Body of pancreas (tissue), 4 donors: ENCODE results near the gene PDCD1LG2. TPM values are rescaled to one million over a fixed set of nuclear protein-coding genes. Genes with fewer than 3 reads are reported as not detected.
A peak's percentile ranks its signal among the peaks of the same experiment; 100 is the strongest.

Experiments used
- ATAC-seq: fragments of 150-250 bp; one replicate; pipeline ENCODE4 v1.9.1; 2016
- DNase-seq, 4 donors: peaks; one replicate each; pipeline ENCODE4 v3.0.0-alpha.2; 2019
- H3K27ac ChIP-seq, 4 donors: fragments of 200-600 bp; sonication (generic); 1 replicate in 3 of 4; 2 replicates in 1 of 4; pipeline versions ENCODE4 v1.5.1 to v1.6.1; 2016 to 2019; ENCODE audit warnings: mild to moderate bottlenecking in 1 of 4, mixed read lengths in 1 of 4, moderate library complexity in 1 of 4
- H3K27me3 ChIP-seq, 2 donors: fragments of 200-600 bp; sonication (generic); one replicate each; pipeline ENCODE4 v1.6.0; 2016; ENCODE audit warnings: mild to moderate bottlenecking in 1 of 2
- H3K36me3 ChIP-seq, 2 donors: fragments of 200-600 bp; sonication (generic); replicated peaks in 1 of 2; 2 replicates each; pipeline ENCODE4 v1.5.1; 2016; ENCODE audit warnings: low read depth in 2 of 2; ENCODE audit not compliant: insufficient read depth in 1 of 2
- H3K4me1 ChIP-seq: fragments of 200-600 bp; sonication (generic); one replicate; pipeline ENCODE4 v1.6.0; 2016
- H3K4me3 ChIP-seq, 2 donors: fragments of 200-600 bp; sonication (generic); 1 replicate in 1 of 2; 2 replicates in 1 of 2; pipeline ENCODE4 v1.5.1; 2016 to 2019
- H3K9me3 ChIP-seq, 3 donors: fragments of 200-600 bp; sonication (generic); 1 replicate in 2 of 3; 2 replicates in 1 of 3; pipeline ENCODE4 v1.5.1; 2016
- POLR2A ChIP-seq, 3 donors: fragments of 450-650 bp; IDR thresholded peaks; one replicate each; pipeline ENCODE4 v1.6.1; 2016; ENCODE audit warnings: antibody characterized with exemption in 3 of 3, mild to moderate bottlenecking in 2 of 3
- WGBS, 2 donors: methylation state at CpG; one replicate each; pipeline ENCODE4 v1.1.5; 2017; 5-methylcytosine and 5-hydroxymethylcytosine counted together
- intact Hi-C: fragments of 100-400 bp; cut with DNase I; formaldehyde crosslinking; loops from one replicate; pipeline ENCODE4 v1.15.1; 2023
- total RNA-seq, 2 donors: library from RNA; depleted of rRNA; stranded (reverse); fragments of >200 nt; gene quantifications; one replicate each; pipeline ENCODE4 v1.1.0, GENCODE V29; 2016
- TF ChIP-seq, protein P1 (sequence below), 7 experiments: fragments of 450-650 bp in 4 of 7; fragments of 200-600 bp in 3 of 7; sonication (generic) in 3 of 7; IDR thresholded peaks; one replicate each; pipeline ENCODE4 v1.5.1; 2016 to 2019; ENCODE audit warnings: antibody characterized with exemption in 7 of 7

Gene PDCD1LG2
- total RNA-seq, 2 donors from 2014 or later = 0.99 to 1.3 TPM

DNA sequence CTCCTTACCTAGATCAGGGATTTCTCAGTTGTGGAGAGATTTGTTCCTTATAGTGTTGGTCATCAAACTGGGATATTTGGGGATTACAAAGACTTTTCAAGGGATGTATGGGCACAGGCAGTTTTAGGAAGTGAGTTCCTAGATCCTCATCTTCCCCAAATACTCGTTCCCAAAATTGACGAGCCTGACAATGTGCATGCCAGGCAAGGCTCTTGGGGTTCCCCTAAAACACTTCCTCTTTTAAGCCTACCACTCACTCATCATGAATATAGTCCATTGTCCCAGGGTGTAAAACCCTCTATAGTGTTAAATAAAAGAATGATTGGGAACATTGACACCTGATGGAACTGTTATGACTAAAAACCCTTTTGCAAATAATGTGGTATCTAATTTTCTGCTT is 26.4 kb downstream of the PDCD1LG2 start:
- intact Hi-C loops = no loop called here

DNA sequence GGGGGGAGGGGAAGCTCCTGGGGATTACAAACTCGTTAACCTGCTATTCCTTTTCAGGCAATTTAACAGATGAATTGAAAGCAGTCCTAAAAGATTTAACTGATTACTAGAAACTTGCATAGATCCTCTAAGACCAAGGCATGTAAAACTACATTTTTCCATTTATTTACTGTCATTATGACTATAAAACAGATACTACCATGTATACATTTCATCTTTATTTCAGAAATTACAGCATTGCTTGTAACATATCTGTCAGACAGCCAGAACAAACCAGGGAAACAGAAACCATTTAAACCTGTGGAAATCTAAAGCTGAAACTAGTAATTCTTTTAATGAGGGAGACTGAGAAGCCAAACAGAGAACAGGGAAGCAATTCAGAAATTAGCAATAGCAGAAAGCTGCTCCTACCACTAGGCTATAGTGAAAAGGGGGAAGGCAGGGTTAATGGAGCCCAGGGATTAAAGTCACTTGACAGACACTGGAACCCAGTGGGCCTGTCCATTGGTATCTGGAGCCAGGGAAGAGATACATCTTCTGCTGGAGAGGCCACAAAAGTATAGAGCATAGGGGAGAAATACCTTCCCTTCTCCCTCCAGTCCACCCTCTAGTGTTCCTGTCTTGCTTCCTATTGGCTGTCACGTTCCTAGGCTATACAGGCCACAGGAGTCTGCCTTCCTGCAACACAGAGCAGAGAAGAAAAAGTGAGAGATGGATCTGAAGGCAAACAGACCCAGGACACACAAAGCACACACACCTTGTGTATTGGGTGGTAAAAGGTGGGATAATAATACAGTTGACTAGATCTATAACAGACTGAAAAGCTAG is 33.8 kb downstream of the PDCD1LG2 start:
- WGBS, 2 donors = 41 to 44% methylated on average over 2 of the region's 2 CpGs
- intact Hi-C loops = no loop called here

More for the DNA sequence above, 26.4 kb downstream of the PDCD1LG2 start:
- peak in 1 of 4 donors; percentile 20 for DNase-seq
- no peaks in the 10 kb centered on the region for H3K27me3 ChIP-seq
- H3K4me3 ChIP-seq = no peak overlapping the region
- H3K4me1 ChIP-seq = no peaks in the 10 kb centered on the region
- ATAC-seq = no peak
- H3K36me3 ChIP-seq = no peaks in the 10 kb centered on the region
- H3K27ac ChIP-seq = no peak overlapping the region
- TF ChIP-seq, protein P1, sequence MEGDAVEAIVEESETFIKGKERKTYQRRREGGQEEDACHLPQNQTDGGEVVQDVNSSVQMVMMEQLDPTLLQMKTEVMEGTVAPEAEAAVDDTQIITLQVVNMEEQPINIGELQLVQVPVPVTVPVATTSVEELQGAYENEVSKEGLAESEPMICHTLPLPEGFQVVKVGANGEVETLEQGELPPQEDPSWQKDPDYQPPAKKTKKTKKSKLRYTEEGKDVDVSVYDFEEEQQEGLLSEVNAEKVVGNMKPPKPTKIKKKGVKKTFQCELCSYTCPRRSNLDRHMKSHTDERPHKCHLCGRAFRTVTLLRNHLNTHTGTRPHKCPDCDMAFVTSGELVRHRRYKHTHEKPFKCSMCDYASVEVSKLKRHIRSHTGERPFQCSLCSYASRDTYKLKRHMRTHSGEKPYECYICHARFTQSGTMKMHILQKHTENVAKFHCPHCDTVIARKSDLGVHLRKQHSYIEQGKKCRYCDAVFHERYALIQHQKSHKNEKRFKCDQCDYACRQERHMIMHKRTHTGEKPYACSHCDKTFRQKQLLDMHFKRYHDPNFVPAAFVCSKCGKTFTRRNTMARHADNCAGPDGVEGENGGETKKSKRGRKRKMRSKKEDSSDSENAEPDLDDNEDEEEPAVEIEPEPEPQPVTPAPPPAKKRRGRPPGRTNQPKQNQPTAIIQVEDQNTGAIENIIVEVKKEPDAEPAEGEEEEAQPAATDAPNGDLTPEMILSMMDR (IDR thresholded peaks at IDR 0.05) = no peak
- TF ChIP-seq POLR2A (IDR thresholded peaks at IDR 0.05) = no peak
- 57 to 68% methylated on average over 2 of the region's 2 CpGs for WGBS, 2 donors
- no peaks in the 10 kb centered on the region for H3K9me3 ChIP-seq

DNA sequence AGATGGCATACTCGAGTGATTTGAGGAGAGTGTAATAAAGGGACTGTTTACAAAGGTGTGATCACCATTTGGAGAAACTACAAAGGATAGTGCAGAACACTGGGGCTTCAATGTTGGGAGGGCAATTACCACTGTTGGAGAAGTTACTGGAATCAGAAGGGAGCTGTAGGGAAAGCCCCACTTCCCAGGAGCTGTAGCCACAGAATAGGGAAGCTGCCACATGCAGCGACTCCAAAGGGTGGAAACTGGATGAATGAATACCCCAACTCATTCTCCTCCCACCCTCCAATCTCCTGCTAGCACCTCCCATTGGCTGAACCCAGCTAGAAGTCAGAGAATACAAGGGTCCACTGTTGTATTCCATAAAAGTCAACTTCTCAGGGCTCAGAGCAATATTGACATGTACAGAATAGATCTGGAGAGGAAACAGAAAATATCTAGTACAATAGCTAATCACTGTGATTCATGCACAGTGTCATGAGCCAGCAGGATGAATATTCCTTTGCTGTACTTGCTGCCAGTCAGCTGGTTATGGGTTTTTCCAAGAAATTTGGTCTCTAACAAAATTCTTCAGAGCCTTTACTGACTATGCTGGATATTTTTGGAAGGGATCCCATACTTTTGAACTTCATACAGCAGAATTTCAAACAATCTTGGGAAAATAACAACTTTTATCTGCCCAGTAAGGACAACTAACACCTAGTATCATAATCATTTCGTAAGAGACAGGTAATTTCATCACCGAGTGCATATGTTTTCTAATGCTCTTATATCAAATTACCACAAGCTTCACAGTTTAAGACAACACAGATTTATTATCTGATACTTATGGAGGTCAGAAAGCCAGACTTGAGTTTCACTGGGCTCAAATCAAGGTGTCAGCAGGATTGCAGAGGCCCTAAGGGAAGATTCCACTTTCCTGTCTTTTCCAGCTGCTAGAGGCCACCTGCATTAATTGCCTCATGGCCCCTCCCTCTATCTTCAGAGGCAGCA is 39.6 kb downstream of the PDCD1LG2 start:
- ATAC-seq = no peak
- DNase-seq = no peak
- Histone ChIP-seq H3K4me3 (no peak overlapping the region), H3K4me1 (no peaks in the 10 kb centered on the region), H3K36me3 (no peaks in the 10 kb centered on the region), H3K27me3 (no peaks in the 10 kb centered on the region), H3K9me3 (no peaks in the 10 kb centered on the region), H3K27ac (no peak overlapping the region)
- 59% methylated on average over 4 of the region's 4 CpGs for WGBS, 2 donors
- intact Hi-C loops = no loop called here
- TF ChIP-seq POLR2A (IDR thresholded peaks at IDR 0.05) = no peak
- TF ChIP-seq, protein P1 (IDR thresholded peaks at IDR 0.05) = no peak

More for the DNA sequence above, 33.8 kb downstream of the PDCD1LG2 start:
- no peak for ATAC-seq
- TF ChIP-seq, protein P1 (IDR thresholded peaks at IDR 0.05) = no peak
- no peak for TF ChIP-seq POLR2A (IDR thresholded peaks at IDR 0.05)
- Histone ChIP-seq H3K4me3 (no peak overlapping the region), H3K27ac (no peak overlapping the region), H3K9me3 (no peaks in the 10 kb centered on the region), H3K4me1 (no peaks in the 10 kb centered on the region), H3K36me3 (no peaks in the 10 kb centered on the region), H3K27me3 (no peaks in the 10 kb centered on the region)
- no peak for DNase-seq

DNA sequence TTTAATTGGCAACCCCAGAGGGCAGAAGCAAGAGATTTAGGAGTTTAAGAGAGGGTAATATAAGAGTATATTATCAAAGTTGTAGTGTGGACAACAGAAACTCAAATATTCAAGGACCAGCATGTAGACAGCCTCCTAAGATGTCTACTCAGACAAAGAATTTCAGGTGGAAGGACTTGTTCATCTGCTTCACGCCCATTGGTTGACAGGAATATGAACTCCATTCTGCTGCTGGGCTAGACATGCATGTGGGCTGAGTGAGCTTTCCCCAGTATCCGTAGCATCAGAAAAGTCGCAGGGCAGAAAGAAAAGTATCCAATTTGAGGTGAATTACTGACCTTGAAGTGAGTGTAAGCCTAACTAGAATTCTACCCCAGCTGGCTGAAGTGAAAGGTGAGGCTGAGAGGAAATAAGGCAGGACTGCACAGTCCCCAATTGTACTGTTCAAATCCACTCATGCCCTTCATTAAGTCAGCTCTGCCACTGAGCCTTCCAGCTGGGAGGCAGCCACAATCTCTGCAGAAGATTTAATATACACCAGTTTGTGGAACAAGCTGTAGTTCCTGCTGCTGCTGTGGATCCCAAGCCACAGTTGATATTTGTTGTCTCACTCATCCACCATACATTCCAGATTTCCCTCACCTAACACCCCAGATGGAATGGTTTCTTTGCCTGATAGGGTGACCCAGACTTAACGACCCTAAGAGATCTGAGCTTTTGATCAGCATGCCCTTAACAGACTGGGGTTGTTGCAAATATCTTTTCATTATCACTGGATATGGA is 41.2 kb downstream of the PDCD1LG2 start:
- TF ChIP-seq, protein P1 (IDR thresholded peaks at IDR 0.05) = no peak
- no peak for TF ChIP-seq POLR2A (IDR thresholded peaks at IDR 0.05)
- no peak overlapping the region for H3K27ac ChIP-seq
- WGBS, 2 donors = 75 to 80% methylated on average over 4 of the region's 4 CpGs
- intact Hi-C loops = no loop called here
- DNase-seq = no peak
- no peaks in the 10 kb centered on the region for H3K36me3 ChIP-seq
- no peaks in the 10 kb centered on the region for H3K9me3 ChIP-seq
- no peak overlapping the region for H3K4me3 ChIP-seq
- no peak for ATAC-seq
- no peaks in the 10 kb centered on the region for H3K4me1 ChIP-seq
- H3K27me3 ChIP-seq = no peaks in the 10 kb centered on the region
